BJ (cell line): Measurements from ENCODE around the gene LRRC10B. TPM values are rescaled to one million over a fixed set of nuclear protein-coding genes. Genes with fewer than 3 reads are reported as not detected.

Experiments used
- CTCF ChIA-PET: fragments of 350-600 bp; formaldehyde crosslinking; extraction: SDS; loops from one replicate; lab custom pipeline; 2021; ENCODE audit warnings: antibody characterized with exemption, inconsistent platforms; lab: Yijun Ruan, JAX
- POLR2A ChIA-PET: fragments of 300-600 bp; sonication (Branson Sonifier 250); formaldehyde crosslinking; extraction: SDS; loops from one replicate; lab custom pipeline; 2021; ENCODE audit warnings: antibody characterized with exemption; lab: Charles Lee
- DNase-seq: peaks from one replicate; pipeline ENCODE4 v3.0.0-alpha.2; 2011; ENCODE audit warnings: low read depth
- H3K27me3 ChIP-seq: 2 replicates; pipeline ENCODE4 v1.6.0; 2011; ENCODE audit warnings: low read length; ENCODE audit not compliant: control insufficient read depth, insufficient read depth
- H3K36me3 ChIP-seq: 2 replicates; pipeline ENCODE4 v1.5.1; 2011; ENCODE audit warnings: low read length; ENCODE audit not compliant: control insufficient read depth, insufficient read depth
- H3K4me3 ChIP-seq: 2 replicates; pipeline ENCODE4 v1.5.1; 2011; ENCODE audit warnings: low read depth, mild to moderate bottlenecking, control low read depth, low read length
- CTCF ChIP-seq: IDR thresholded peaks from 2 replicates; pipeline ENCODE4 v1.5.1; 2011; ENCODE audit warnings: low read depth, mild to moderate bottlenecking, control low read depth, inconsistent platforms, low read length, moderate library complexity; ENCODE audit not compliant: insufficient read depth
- polyA plus RNA-seq: library from polyadenylated mRNA; depleted of rRNA; stranded (reverse); fragments of >200 nt; gene quantifications from 2 replicates; pipeline ENCODE4 v1.2.3, GENCODE V29; 2011

LRRC10B gene
- polyA plus RNA-seq, 1 experiment, result 0.02 TPM

- Histone ChIP-seq H3K4me3 (no peak overlapping the region), H3K36me3 (no peaks in the 10 kb centered on the region), H3K27me3 (peaks cover 7% of the 10 kb centered on the region)
- ChIA-PET POLR2A (no interaction called here), CTCF (interaction anchor here (1.2 kb wide), 1 partner anchor 9 kb away, joined by 5 read pairs; no protein-coding TSS in a partner anchor)
- TF ChIP-seq CTCF, result no peak
- DNase-seq, result no peak
Observed at GRCh38 chr11:61486011-61486620, 22.4 kb upstream of the LRRC10B start.

DNA sequence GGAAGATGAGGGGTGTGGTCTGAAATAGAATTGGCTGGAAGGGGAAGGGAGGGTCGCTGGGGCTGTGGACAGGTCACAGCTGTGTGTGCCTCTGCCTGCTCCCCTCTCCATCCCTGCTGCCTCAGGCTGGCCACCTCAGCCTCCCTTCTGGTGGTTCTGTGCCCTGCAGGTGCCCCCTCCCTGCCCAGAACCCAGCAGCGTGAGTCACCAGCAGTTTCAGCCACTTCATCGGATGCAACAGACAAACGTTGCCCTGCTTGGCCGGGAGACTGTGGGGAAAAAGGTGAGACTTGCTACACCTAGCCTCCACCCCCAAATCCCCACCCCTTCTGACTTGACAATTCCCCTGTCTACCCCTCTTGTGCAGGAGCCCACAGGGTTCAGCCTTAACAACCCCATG is 21.8 kb upstream of the LRRC10B start:
- Histone ChIP-seq H3K27me3 (peaks cover 7% of the 10 kb centered on the region), H3K36me3 (no peaks in the 10 kb centered on the region), H3K4me3 (no peak overlapping the region)
- DNase-seq, result no peak
- TF ChIP-seq CTCF, result no peak
- ChIA-PET CTCF (interaction anchor here (0.6 to 5.0 kb wide), 4 partner anchors 10 to 152 kb away, joined by 3 to 38 read pairs (median 18); no protein-coding TSS in a partner anchor), POLR2A (no interaction called here)

- DNase-seq, result no peak
- Histone ChIP-seq H3K27me3 (peaks cover 6% of the 10 kb centered on the region; the same call in 1 of the 2 replicates), H3K4me3 (no peak overlapping the region), H3K36me3 (no peaks in the 10 kb centered on the region)
- no peak for TF ChIP-seq CTCF
- CTCF ChIA-PET, result interaction anchor here (0.6 to 5.0 kb wide), 5 partner anchors 10 to 151 kb away, joined by 3 to 38 read pairs (median 6); no protein-coding TSS in a partner anchor
- POLR2A ChIA-PET, result no interaction called here
Observed at GRCh38 chr11:61487342-61488025, 21.1 kb upstream of the LRRC10B start.

GRCh38 chr11:61488651-61489291 is 19.8 kb upstream of the LRRC10B start:
- DNase-seq, result no peak
- H3K36me3 ChIP-seq, result no peaks in the 10 kb centered on the region
- H3K4me3 ChIP-seq, result no peak overlapping the region
- POLR2A ChIA-PET, result no interaction called here
- CTCF ChIA-PET, result interaction anchor here (1.0 to 5.0 kb wide), 7 partner anchors 12 to 141 kb away, joined by 3 to 38 read pairs (median 4); no protein-coding TSS in a partner anchor
- no peak for TF ChIP-seq CTCF
- peaks cover 6% of the 10 kb centered on the region; the same call in 1 of the 2 replicates for H3K27me3 ChIP-seq
